GM12878 (cell line): ENCODE data around the gene EXO5. TPM values are rescaled to one million over a fixed set of nuclear protein-coding genes. Genes with fewer than 3 reads are reported as not detected.

Experiments
- ATAC-seq: fragments of 200-7000 bp; cut with Tn5 transposase; 3 replicates; pipeline ENCODE4 v1.9.1; 2020; ENCODE audit warnings: mild to moderate bottlenecking, moderate library complexity
- BruUV-seq: library from RNA; stranded (reverse); fragments of 400-500 nt; replicated peaks from 2 replicates; lab custom pipeline; 2021; lab: Mats Ljungman, UMichigan
- CTCF ChIA-PET: fragments of 300-600 bp; sonication (Branson Sonifier 250); formaldehyde crosslinking; extraction: SDS; loops from one replicate; lab custom pipeline; 2021; ENCODE audit warnings: inconsistent platforms; lab: Yijun Ruan, JAX
- POLR2A ChIA-PET: fragments of 350-600 bp; formaldehyde crosslinking; extraction: SDS; loops from one replicate; lab custom pipeline; 2021; ENCODE audit warnings: inconsistent platforms; lab: Charles Lee
- RAD21 ChIA-PET: fragments of 300-600 bp; sonication (Branson Sonifier 250); formaldehyde crosslinking; loops from one replicate; lab custom pipeline; 2023; ENCODE audit warnings: antibody characterized with exemption; ENCODE audit not compliant: unreplicated experiment; lab: Charles Lee
- SMC1A ChIA-PET: fragments of 300-600 bp; sonication (Branson Sonifier 250); formaldehyde crosslinking; loops from one replicate; lab custom pipeline; 2023; ENCODE audit not compliant: unreplicated experiment, uncharacterized antibody; lab: Charles Lee
- DNase-seq: peaks from one replicate; pipeline ENCODE4 v3.0.0-alpha.2; 2011; ENCODE audit warnings: low read depth, low spot score
- FAIRE-seq: peaks from 3 replicates; lab custom pipeline; 2011; peaks lifted over from hg19 to GRCh38; lab: Jason Lieb, UNC
- H2AFZ ChIP-seq: 2 replicates; pipeline ENCODE4 v1.6.0; 2011; ENCODE audit warnings: low read depth, low read length, control low read depth; ENCODE audit not compliant: control insufficient read depth
- H3K27ac ChIP-seq: 2 replicates; pipeline ENCODE4 v1.5.1; 2011; ENCODE audit warnings: control low read depth; ENCODE audit not compliant: control insufficient read depth, insufficient read depth
- H3K27me3 ChIP-seq, 2 experiments: replicated peaks in 1 of 2; 2 replicates each; pipeline versions ENCODE4 v1.6.0 to v1.6.1; 2011; ENCODE audit warnings: low read length in 1 of 2; ENCODE audit not compliant: control insufficient read depth in 2 of 2, insufficient read depth in 2 of 2
- H3K36me3 ChIP-seq, 2 experiments: 2 replicates each; pipeline ENCODE4 v1.5.1; 2011; ENCODE audit warnings: low read length in 1 of 2; ENCODE audit not compliant: control insufficient read depth in 2 of 2, insufficient read depth in 2 of 2
- H3K4me1 ChIP-seq: 2 replicates; pipeline ENCODE4 v1.6.1; 2011; ENCODE audit warnings: mild to moderate bottlenecking, low read length, moderate library complexity, mixed read lengths; ENCODE audit not compliant: control insufficient read depth, insufficient read depth
- H3K4me2 ChIP-seq: 2 replicates; pipeline ENCODE4 v1.6.0; 2011; ENCODE audit warnings: control low read depth; ENCODE audit not compliant: control insufficient read depth, insufficient read depth
- H3K4me3 ChIP-seq: fragments of 200-600 bp; sonication (generic); 2 replicates; pipeline ENCODE4 v1.5.1; 2016
- H3K79me2 ChIP-seq: 2 replicates; pipeline ENCODE4 v1.6.0; 2011; ENCODE audit warnings: low read length; ENCODE audit not compliant: control insufficient read depth, insufficient read depth
- H3K9ac ChIP-seq: 2 replicates; pipeline ENCODE4 v1.8.0; 2011; ENCODE audit warnings: low read length, control low read depth, mixed read lengths; ENCODE audit not compliant: control insufficient read depth, insufficient read depth
- H3K9me3 ChIP-seq: replicated peaks from 3 replicates; pipeline ENCODE4 v1.5.1; 2011; ENCODE audit warnings: mild to moderate bottlenecking, low read length; ENCODE audit not compliant: control insufficient read depth, insufficient read depth
- H4K20me1 ChIP-seq: 2 replicates; pipeline ENCODE4 v1.6.0; 2011; ENCODE audit not compliant: control insufficient read depth, insufficient read depth
- BACH1 ChIP-seq: fragments of 450-650 bp; IDR thresholded peaks from 2 replicates; pipeline ENCODE4 v1.6.1; 2017; ENCODE audit warnings: mild to moderate bottlenecking, borderline replicate concordance
- BCL3 ChIP-seq: IDR thresholded peaks from 2 replicates; pipeline ENCODE4 v1.6.1; 2011; ENCODE audit warnings: borderline replicate concordance, low read depth, mild to moderate bottlenecking, moderate library complexity, low read length; ENCODE audit not compliant: insufficient read depth, poor library complexity, severe bottlenecking
- BRCA1 ChIP-seq: IDR thresholded peaks from 2 replicates; pipeline ENCODE4 v1.6.1; 2011; ENCODE audit warnings: low read depth, low read length, improper control_type of control experiment
- CBX3 ChIP-seq: fragments of 200-600 bp; sonication (generic); IDR thresholded peaks from 2 replicates; pipeline ENCODE4 v1.6.1; 2016; ENCODE audit warnings: low read depth, borderline replicate concordance
- CHD2 ChIP-seq: IDR thresholded peaks from 2 replicates; pipeline ENCODE4 v1.6.1; 2011; ENCODE audit warnings: low read depth, low read length, improper control_type of control experiment, borderline replicate concordance
- DPF2 ChIP-seq: fragments of 450-650 bp; IDR thresholded peaks from 2 replicates; pipeline ENCODE4 v1.6.1; 2017; ENCODE audit warnings: mild to moderate bottlenecking
- EGR1 ChIP-seq, 2 experiments: IDR thresholded peaks; 1 replicate in 1 of 2; 2 replicates in 1 of 2; pipeline ENCODE4 v1.6.1; 2011 to 2012; ENCODE audit warnings: low read depth in 2 of 2, low read length in 2 of 2, borderline replicate concordance in 1 of 2, mild to moderate bottlenecking in 1 of 2, moderate library complexity in 1 of 2
- FOS ChIP-seq: IDR thresholded peaks from 3 replicates; pipeline ENCODE4 v1.6.1; 2011; ENCODE audit warnings: borderline replicate concordance; ENCODE audit not compliant: insufficient read length; ENCODE audit errors: extremely low read depth
- KDM1A ChIP-seq: fragments of 200-600 bp; sonication (generic); IDR thresholded peaks from 2 replicates; pipeline ENCODE4 v1.6.1; 2016; ENCODE audit warnings: borderline replicate concordance
- LARP7 ChIP-seq: fragments of 450-650 bp; IDR thresholded peaks from 2 replicates; pipeline ENCODE4 v1.6.1; 2017; ENCODE audit warnings: mild to moderate bottlenecking
- MLLT1 ChIP-seq: fragments of 450-650 bp; IDR thresholded peaks from 2 replicates; pipeline ENCODE4 v1.6.1; 2016; ENCODE audit warnings: mild to moderate bottlenecking
- MYC ChIP-seq: IDR thresholded peaks from 2 replicates; pipeline ENCODE4 v1.6.1; 2011; ENCODE audit warnings: mild to moderate bottlenecking, low read length, moderate library complexity, inconsistent platforms; ENCODE audit not compliant: insufficient read depth, insufficient replicate concordance, insufficient read length, severe bottlenecking
- NFYB ChIP-seq: IDR thresholded peaks from 2 replicates; pipeline ENCODE4 v1.6.1; 2011; ENCODE audit warnings: low read depth, mild to moderate bottlenecking, low read length, improper control_type of control experiment, moderate library complexity; ENCODE audit not compliant: insufficient read depth
- NR2C2 ChIP-seq: IDR thresholded peaks from 2 replicates; pipeline ENCODE4 v1.6.1; 2011; ENCODE audit warnings: borderline replicate concordance, low read depth; ENCODE audit not compliant: control insufficient read depth, insufficient read length
- SRF ChIP-seq, 2 experiments: IDR thresholded peaks; 2 replicates each; pipeline ENCODE4 v1.6.1; 2011; ENCODE audit warnings: low read depth in 2 of 2, low read length in 2 of 2, mild to moderate bottlenecking in 1 of 2, moderate library complexity in 1 of 2
- SUZ12 ChIP-seq: fragments of 200-600 bp; sonication (generic); IDR thresholded peaks from one replicate; pipeline ENCODE4 v1.6.1; 2018; ENCODE audit warnings: antibody characterized with exemption, mild to moderate bottlenecking; ENCODE audit not compliant: unreplicated experiment
- TARDBP ChIP-seq: IDR thresholded peaks from 2 replicates; pipeline ENCODE4 v1.6.1; 2016; ENCODE audit warnings: borderline replicate concordance
- USF2 ChIP-seq: IDR thresholded peaks from 2 replicates; pipeline ENCODE4 v1.6.1; 2011; ENCODE audit warnings: low read depth, low read length, improper control_type of control experiment, borderline replicate concordance
- WRNIP1 ChIP-seq: IDR thresholded peaks from 2 replicates; pipeline ENCODE4 v1.6.1; 2011; ENCODE audit warnings: low read depth, low read length, improper control_type of control experiment, borderline replicate concordance
- WGBS: methylation state at CpG from one replicate; pipeline ENCODE4 v1.1.6; 2016; ENCODE audit warnings: low lambda C conversion rate; ENCODE audit not compliant: insufficient replicate concordance, insufficient coverage; ENCODE audit errors: missing lambda C conversion rate; 5-methylcytosine and 5-hydroxymethylcytosine counted together
- in situ Hi-C: fragments of 300-500 bp; cut with MboI; formaldehyde crosslinking; loops from 9 replicates; pipeline ENCODE4 v1.14.3; 2018; ENCODE audit warnings: mixed read lengths
- intact Hi-C: fragments of 100-400 bp; cut with micrococcal nuclease; formaldehyde crosslinking; loops from one replicate; pipeline ENCODE4 v1.14.2; 2022; ENCODE audit not compliant: unreplicated experiment
- polyA plus RNA-seq, 11 experiments: library from polyadenylated mRNA; depleted of rRNA in 4 of 11; unstranded in 6 of 11; stranded (reverse) in 5 of 11; fragments of >200 nt; fragmentation: Nextera tagmentation in 4 of 11; fragmentation: Illumina TruSeq in 1 of 11; extraction: Ambion mirVana in 4 of 11; extraction: Trizol in 1 of 11; gene quantifications; 1 replicate in 1 of 11; 2 replicates in 10 of 11; pipeline versions ENCODE4 v1.2.1 to v1.2.3, GENCODE V29; 2011 to 2016; ENCODE audit warnings: inconsistent platforms in 2 of 11, missing spikeins in 2 of 11, low read depth in 1 of 11
- total RNA-seq, 4 experiments: library from RNA; depleted of rRNA in 3 of 4; stranded (reverse); fragments of >200 nt in 3 of 4; fragmentation: Illumina TruSeq in 1 of 4; extraction: Trizol in 1 of 4; gene quantifications; 2 replicates each; pipeline versions ENCODE4 v1.2.1 to v1.2.3, GENCODE V29; 2013 to 2021

The EXO5 gene
- total and polyA plus RNA-seq, 10 of the 15 experiments (the other 5 are each of a cell fraction or from before 2014, with no cell fraction given): 2.1 to 10.1 (median 8.5) TPM

- H2AFZ ChIP-seq: peak within 1 kb of the TSS; percentile 99
- no peaks in the 10 kb centered on the region for H4K20me1 ChIP-seq
- DNase-seq (peak; percentile 89), FAIRE-seq (peak; percentile 99), ATAC-seq (peak; percentile 97)
- in situ Hi-C loops: no loop called here
- ChIA-PET SMC1A (interaction anchor here (0.6 to 2.3 kb wide), 19 partner anchors 18 to 472 kb away, joined by 3 to 9 read pairs (median 3); partner anchors contain the start of genes NFYC, SMAP2 and ZFP69B), POLR2A (interaction anchor here (0.5 to 1.7 kb wide), 15 partner anchors 23 to 1472 kb away, joined by 3 to 7 read pairs (median 3); partner anchors contain the start of genes EXO5 and NFYC), CTCF (interaction anchor here (0.5 to 3.4 kb wide), 40 partner anchors 12 to 1786 kb away, joined by 3 to 38 read pairs (median 7); partner anchors contain the start of genes EXO5, SMAP2, ZFP69 and ZFP69B), RAD21 (interaction anchor here (0.6 to 2.1 kb wide), 11 partner anchors 54 to 472 kb away, joined by 3 to 10 read pairs (median 5); partner anchors contain the start of genes NFYC, ZFP69 and ZFP69B)
- intact Hi-C loops: loop anchor here (2.0 to 5.0 kb wide), 2 partner anchors 319 to 421 kb away; no protein-coding TSS in a partner anchor
- TSS peak; percentile 73 for BruUV-seq
- H3K4me3 ChIP-seq: peak within 1 kb of the TSS; percentile 71
- H3K27me3 ChIP-seq: no peaks in the 10 kb centered on the region
- H3K36me3 ChIP-seq: no peaks in the 10 kb centered on the region
- peak within 1 kb of the TSS; percentile 99 for H3K4me2 ChIP-seq
- H3K9ac ChIP-seq: peak within 1 kb of the TSS; percentile 83
- peaks cover 3% of the 10 kb centered on the region for H3K79me2 ChIP-seq
- WGBS: 0% methylated on average over 33 of the region's 35 CpGs
- H3K27ac ChIP-seq: peak within 1 kb of the TSS; percentile 77
- no peaks in the 10 kb centered on the region; the same call in 2 of the 3 replicates for H3K9me3 ChIP-seq
- H3K4me1 ChIP-seq: peaks cover 6% of the 10 kb centered on the region
- TF ChIP-seq MYC (no peak), BACH1 (no peak), BRCA1 (no peak), KDM1A (no peak), SUZ12 (no peak), WRNIP1 (peak; percentile 86; the same call in 1 of the 2 replicates), NR2C2 (no peak), NFYB (no peak), CHD2 (peak; percentile 69), LARP7 (no peak; the same call in 1 of the 2 replicates), USF2 (no peak), EGR1 (IDR thresholded peaks at IDR 0.05; ENCODE audit: borderline replicate concordance in 1 of 2, low read depth in 2 of 2, low read length in 2 of 2) (no peak), FOS (no peak), DPF2 (peak; percentile 84), TARDBP (0 out of 2 replicates have a peak, but pooled peaks have one; percentile 25), MLLT1 (no peak), BCL3 (no peak), SRF (IDR thresholded peaks at IDR 0.05; ENCODE audit: low read depth in 2 of 2, low read length in 2 of 2) (peak; percentile 46 to 51; a peak in 2 of 4 replicates), CBX3 (no peak)
Observed at GRCh38 chr1:40531381-40532061, 23.0 kb downstream of the EXO5 start, which contains the start of gene ZNF684. ZNF684 (plus strand) TSS chr1:40531637; CDS start chr1:40533167, 1,530 bp downstream.
